D721Med (cell line): ENCODE data around the gene ANOS1.

ENCODE experiments used
- DNase-seq: peaks from one replicate; pipeline ENCODE4 v3.0.0; 2011; ENCODE audit warnings: low spot score; ENCODE audit not compliant: insufficient read length
- FAIRE-seq: peaks from 2 replicates; lab custom pipeline; 2011; peaks lifted over from hg19 to GRCh38; lab: Jason Lieb, UNC
- TF ChIP-seq, protein P1 (sequence below): IDR thresholded peaks from 2 replicates; pipeline ENCODE4 v1.5.1; 2012; ENCODE audit warnings: mild to moderate bottlenecking, control low read depth; ENCODE audit not compliant: insufficient read depth; ENCODE audit errors: missing control alignments

Gene ANOS1

GRCh38 chrX:8629871-8630270, 102.1 kb downstream of the ANOS1 start:
- FAIRE-seq (no peak), DNase-seq (no peak)
- TF ChIP-seq, protein P1, sequence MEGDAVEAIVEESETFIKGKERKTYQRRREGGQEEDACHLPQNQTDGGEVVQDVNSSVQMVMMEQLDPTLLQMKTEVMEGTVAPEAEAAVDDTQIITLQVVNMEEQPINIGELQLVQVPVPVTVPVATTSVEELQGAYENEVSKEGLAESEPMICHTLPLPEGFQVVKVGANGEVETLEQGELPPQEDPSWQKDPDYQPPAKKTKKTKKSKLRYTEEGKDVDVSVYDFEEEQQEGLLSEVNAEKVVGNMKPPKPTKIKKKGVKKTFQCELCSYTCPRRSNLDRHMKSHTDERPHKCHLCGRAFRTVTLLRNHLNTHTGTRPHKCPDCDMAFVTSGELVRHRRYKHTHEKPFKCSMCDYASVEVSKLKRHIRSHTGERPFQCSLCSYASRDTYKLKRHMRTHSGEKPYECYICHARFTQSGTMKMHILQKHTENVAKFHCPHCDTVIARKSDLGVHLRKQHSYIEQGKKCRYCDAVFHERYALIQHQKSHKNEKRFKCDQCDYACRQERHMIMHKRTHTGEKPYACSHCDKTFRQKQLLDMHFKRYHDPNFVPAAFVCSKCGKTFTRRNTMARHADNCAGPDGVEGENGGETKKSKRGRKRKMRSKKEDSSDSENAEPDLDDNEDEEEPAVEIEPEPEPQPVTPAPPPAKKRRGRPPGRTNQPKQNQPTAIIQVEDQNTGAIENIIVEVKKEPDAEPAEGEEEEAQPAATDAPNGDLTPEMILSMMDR: no peak

- DNase-seq (no peak), FAIRE-seq (no peak)
- TF ChIP-seq, protein P1: no peak
These were observed 104.1 kb downstream of the ANOS1 start for GRCh38 chrX:8627796-8628195.

DNA sequence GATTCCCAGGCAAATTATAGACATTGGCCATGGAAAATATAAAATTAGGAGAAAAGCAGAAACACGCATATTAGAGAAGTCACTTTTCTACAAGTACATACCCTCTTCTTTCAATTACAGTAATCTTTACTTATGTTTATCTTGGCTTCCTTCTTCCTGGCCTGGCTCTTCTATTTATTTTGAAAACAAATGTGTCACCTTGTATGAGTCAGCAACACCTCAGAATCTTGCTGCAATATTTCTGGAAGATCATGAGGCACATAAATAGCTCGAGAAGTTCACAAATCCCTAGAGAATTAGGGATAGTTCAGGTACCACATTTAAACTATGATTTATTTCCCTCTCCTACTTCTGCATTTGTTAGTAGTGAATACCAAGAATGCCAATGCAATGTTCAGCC, 124.6 kb downstream of the ANOS1 start:
- no peak for FAIRE-seq
- no peak for DNase-seq
- TF ChIP-seq, protein P1: no peak

GRCh38 chrX:8604131-8604530, 127.8 kb downstream of the ANOS1 start:
- FAIRE-seq (no peak), DNase-seq (no peak)
- TF ChIP-seq, protein P1: no peak

GRCh38 chrX:8591501-8591900, 140.4 kb downstream of the ANOS1 start:
- TF ChIP-seq, protein P1: no peak
- no peak for FAIRE-seq

DNA sequence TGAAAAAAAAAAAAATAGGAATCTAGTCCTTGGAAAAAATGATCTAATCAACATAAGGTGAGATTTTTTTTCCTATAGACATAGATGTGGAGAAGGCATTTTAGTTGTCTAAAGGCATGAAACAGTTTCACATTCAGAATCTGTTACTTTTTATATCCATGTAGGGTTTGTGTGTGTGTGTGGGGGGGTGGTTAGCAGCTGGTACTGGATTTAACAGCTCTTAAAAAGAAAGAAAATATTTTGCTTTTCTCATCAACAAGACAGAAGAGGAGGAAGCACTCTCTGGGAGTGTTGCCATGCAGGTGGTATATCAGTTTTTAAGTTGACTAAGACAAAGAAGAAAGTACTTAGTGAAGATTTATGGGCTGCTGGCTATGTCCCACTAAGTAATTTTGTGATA, 145.0 kb downstream of the ANOS1 start:
- TF ChIP-seq, protein P1: no peak
- no peak for DNase-seq
- FAIRE-seq: no peak

More at GRCh38 chrX:8591501-8591900, 140.4 kb downstream of the ANOS1 start:
- DNase-seq: no peak

- FAIRE-seq: no peak
- TF ChIP-seq, protein P1: no peak
- DNase-seq: no peak
These were observed 152.3 kb downstream of the ANOS1 start for GRCh38 chrX:8579602-8580001.
